Esophagus muscularis mucosa (tissue), 4 donors: ENCODE measurements around the gene ASS1.

ENCODE experiments used
- EP300 ChIP-seq: sonication (generic); formaldehyde crosslinking; IDR thresholded peaks from one replicate; pipeline ENCODE4 v1.6.1; 2017; ENCODE audit warnings: antibody characterized with exemption
- POLR2A ChIP-seq: fragments of 450-650 bp; IDR thresholded peaks from one replicate; pipeline ENCODE4 v1.6.1; 2017; ENCODE audit warnings: antibody characterized with exemption, moderate library complexity, mild to moderate bottlenecking, low read depth
- POLR2AphosphoS5 ChIP-seq, 2 donors: sonication (generic); formaldehyde crosslinking; IDR thresholded peaks; one replicate each; pipeline ENCODE4 v1.6.1; 2017; ENCODE audit warnings: antibody characterized with exemption in 2 of 2
- TF ChIP-seq, protein P1 (sequence below), 3 experiments: fragments of 200-600 bp in 2 of 3; fragments of 450-650 bp in 1 of 3; sonication (generic) in 2 of 3; IDR thresholded peaks; one replicate each; pipeline ENCODE4 v1.5.1; 2017 to 2019; ENCODE audit warnings: antibody characterized with exemption in 3 of 3, mild to moderate bottlenecking in 2 of 3, moderate library complexity in 1 of 3

DNA sequence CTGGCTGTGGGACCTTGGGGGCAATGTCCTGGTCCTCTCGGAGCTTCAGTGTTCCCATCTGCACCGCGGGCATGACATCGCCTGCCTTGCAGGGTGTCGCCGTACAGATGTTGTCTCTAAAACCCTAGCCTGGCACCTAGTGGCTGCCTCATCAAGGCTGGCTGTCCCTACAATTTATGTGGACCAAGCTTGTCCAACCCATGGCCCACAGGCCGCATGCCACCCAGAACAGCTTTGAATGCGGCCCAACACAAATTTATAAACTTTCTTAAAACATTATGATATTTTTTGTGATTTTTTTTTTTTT is 18.3 kb upstream of the ASS1 start:
- TF ChIP-seq, protein P1, sequence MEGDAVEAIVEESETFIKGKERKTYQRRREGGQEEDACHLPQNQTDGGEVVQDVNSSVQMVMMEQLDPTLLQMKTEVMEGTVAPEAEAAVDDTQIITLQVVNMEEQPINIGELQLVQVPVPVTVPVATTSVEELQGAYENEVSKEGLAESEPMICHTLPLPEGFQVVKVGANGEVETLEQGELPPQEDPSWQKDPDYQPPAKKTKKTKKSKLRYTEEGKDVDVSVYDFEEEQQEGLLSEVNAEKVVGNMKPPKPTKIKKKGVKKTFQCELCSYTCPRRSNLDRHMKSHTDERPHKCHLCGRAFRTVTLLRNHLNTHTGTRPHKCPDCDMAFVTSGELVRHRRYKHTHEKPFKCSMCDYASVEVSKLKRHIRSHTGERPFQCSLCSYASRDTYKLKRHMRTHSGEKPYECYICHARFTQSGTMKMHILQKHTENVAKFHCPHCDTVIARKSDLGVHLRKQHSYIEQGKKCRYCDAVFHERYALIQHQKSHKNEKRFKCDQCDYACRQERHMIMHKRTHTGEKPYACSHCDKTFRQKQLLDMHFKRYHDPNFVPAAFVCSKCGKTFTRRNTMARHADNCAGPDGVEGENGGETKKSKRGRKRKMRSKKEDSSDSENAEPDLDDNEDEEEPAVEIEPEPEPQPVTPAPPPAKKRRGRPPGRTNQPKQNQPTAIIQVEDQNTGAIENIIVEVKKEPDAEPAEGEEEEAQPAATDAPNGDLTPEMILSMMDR (IDR thresholded peaks at IDR 0.05), result no peak
- TF ChIP-seq EP300 (no peak), POLR2A (no peak), POLR2AphosphoS5 (IDR thresholded peaks at IDR 0.05) (no peak)
